Fibroblast of mammary gland (primary cell): Measurements from ENCODE around the gene ATP13A4.
"Not testable (repeated sequence)": the region's sequence is repeated elsewhere in the genome, so short reads cannot be mapped to it uniquely, and the experiment has no call there.

Experiments used
- DNase-seq: peaks from one replicate; pipeline ENCODE4 v3.0.0-alpha.2; 2010; ENCODE audit warnings: low read depth
- H3K4me3 ChIP-seq: 2 replicates; pipeline ENCODE4 v1.5.1; 2011; ENCODE audit warnings: low read depth, mild to moderate bottlenecking, low read length, moderate library complexity; ENCODE audit not compliant: control insufficient read depth
- CTCF ChIP-seq: conservative IDR thresholded peaks from 2 replicates; pipeline ENCODE4 v1.5.1; 2011; ENCODE audit warnings: low read depth, low read length, inconsistent platforms; ENCODE audit not compliant: control insufficient read depth, insufficient read depth

ATP13A4 gene

GRCh38 chr3:193548406-193548805 is 6.3 kb downstream of the ATP13A4 start:
- DNase-seq, result no peak
- no peak for TF ChIP-seq CTCF
- no peak overlapping the region for H3K4me3 ChIP-seq

GRCh38 chr3:193546129-193546528 is 8.6 kb downstream of the ATP13A4 start:
- TF ChIP-seq CTCF, result no peak
- H3K4me3 ChIP-seq, result no peak overlapping the region
- no peak for DNase-seq

- TF ChIP-seq CTCF, result no peak
- DNase-seq, result no peak
These were observed 9.4 kb downstream of the ATP13A4 start for GRCh38 chr3:193545304-193545703.

GRCh38 chr3:193544289-193544688 is 10.4 kb downstream of the ATP13A4 start:
- H3K4me3 ChIP-seq, result no peak overlapping the region
- TF ChIP-seq CTCF, result no peak
- no peak for DNase-seq

More at GRCh38 chr3:193545304-193545703, 9.4 kb downstream of the ATP13A4 start:
- no peak overlapping the region for H3K4me3 ChIP-seq

- H3K4me3 ChIP-seq, result no peak overlapping the region
- DNase-seq, result no peak
- no peak for TF ChIP-seq CTCF
These were observed 24.2 kb downstream of the ATP13A4 start for GRCh38 chr3:193530231-193531165.

- DNase-seq, H3K4me3 ChIP-seq: not testable (repeated sequence)
These were observed 28.6 kb downstream of the ATP13A4 start for GRCh38 chr3:193526085-193526484.

- DNase-seq, result no peak
- no peak for TF ChIP-seq CTCF
- no peak overlapping the region for H3K4me3 ChIP-seq
These were observed 32.2 kb downstream of the ATP13A4 start for GRCh38 chr3:193522473-193522872.
